GM18870 (cell line): Measurements from ENCODE around the gene FTO.

Experiments used
- ATAC-seq: cut with Tn5 transposase; IDR thresholded peaks from one replicate; pipeline ENCODE4 v1.9.1; 2021; ENCODE audit warnings: moderate library complexity; ENCODE audit not compliant: unreplicated experiment

Gene FTO

DNA sequence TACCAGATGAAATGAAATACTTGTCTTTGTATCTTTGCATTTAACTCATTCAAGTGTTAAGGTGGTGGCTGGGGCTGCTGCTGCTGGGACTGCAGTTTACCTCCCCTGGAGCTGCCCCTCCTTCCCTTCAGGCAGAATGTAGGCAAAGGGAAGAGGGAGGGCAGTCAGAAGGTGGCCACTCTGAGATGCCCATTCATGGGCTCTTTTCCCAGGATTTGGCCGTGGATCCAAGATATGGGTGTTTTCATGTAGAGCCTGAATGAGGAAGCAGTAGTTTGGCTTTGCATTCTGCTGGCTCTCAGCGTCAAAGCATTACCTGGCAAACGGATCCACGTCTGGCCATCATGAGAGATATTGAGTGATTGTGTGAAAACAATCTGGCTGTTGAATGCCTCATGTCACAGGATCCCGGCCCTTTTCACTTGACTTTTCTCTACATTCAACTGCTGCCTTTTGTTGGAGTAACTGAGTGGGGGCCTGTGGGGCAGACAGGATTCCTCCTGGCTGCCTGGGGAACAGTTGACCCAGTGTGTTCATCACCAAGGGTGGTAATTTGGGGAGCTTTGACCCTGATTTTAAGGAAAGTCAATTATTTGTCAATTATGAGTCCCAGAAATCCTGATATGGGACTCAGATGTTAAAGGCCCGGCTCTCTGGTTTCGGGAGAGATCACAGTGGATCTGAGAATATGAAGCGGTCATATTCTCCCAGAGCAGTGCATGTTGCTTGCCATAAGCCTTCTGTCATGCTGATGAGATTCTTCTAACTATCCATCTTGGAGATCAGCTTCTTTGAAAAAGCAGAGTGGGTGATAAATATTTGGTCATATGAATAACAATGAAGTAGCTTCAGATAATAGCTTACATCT lies 345.9 kb downstream of the FTO start:
- no peak for ATAC-seq

DNA sequence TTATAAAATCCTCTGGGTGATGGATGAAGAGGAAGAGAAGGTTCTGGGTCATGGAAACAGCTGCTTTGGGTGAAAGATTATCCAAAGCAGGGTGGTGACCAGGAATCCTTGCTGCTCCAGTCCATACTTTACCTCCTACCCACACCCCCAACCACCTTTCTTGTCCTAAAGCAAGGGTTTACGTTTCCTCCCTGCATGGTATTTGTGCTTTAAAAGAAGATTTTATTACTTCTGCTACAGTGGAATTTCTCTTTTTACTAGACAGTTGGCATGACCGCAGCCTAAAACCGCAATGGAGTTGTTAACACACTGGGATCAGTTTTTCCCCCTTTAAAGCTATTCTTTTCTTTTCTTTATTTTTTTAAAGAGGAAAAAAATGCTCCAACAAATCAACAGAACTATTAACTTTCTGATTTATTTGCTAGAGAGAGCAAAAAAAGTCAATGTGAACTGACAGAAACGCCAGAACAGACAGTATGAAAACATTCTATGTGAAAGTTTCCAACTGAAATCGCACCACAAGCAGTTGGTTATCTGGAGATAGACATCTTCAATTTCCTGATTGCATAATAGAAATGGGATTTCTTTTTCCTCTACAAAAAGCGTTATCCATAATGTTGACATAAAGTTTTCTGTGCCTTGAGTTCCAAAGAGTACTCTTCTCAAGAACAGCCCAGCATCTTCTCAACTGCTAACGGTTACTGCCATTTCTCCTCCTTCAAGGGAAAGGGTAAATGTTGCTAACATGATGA lies 346.7 kb downstream of the FTO start:
- ATAC-seq: no peak

- no peak for ATAC-seq
Measured at GRCh38 chr16:54051821-54052220, 347.9 kb downstream of the FTO start.

- ATAC-seq: no peak
Measured at GRCh38 chr16:54052271-54052670, 348.3 kb downstream of the FTO start.

DNA sequence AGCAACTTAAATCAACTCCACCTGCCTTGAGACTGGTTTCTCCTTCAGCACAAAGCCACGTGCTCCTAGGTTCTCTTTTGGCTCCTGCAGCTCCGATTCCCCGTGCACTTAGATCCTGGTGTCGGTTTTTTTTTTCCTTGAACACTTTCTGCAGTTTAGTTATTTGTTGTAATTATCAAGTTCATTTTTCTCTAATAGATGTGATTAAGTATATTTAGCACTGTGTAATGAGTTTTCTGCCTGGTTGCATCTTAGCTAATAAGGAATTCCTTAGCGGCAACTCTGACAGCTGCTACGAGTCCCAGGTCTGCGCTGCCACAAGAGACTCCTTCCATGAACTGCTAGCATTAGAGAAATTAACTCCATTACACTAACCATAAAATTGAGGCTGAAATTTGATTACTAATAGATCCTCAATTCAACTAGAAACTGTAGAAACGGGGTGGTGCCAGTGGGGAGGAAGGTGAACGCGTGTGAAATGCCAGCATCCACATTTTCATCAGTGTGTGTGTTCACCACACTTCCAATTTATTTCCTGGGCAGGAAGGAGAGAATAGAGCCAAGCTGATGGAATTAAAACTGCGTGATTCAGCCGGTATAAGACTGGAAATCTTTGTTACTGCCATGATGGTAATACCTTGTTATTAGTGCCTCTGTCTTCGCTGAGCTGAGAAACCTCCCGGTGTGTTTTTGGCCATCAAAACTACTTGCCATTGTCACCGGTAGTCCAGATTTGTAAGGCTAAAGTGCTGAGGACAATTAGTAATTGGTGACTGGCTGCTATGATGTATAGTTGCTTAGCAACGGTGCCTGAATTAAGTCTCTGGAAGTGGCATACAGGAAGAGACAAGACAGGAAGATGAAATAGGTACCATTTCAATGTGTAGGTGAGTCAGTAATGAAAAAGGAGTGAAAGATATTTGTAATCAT lies 350.2 kb downstream of the FTO start:
- no peak for ATAC-seq

GRCh38 chr16:54055191-54055590 lies 351.2 kb downstream of the FTO start:
- ATAC-seq: no peak

GRCh38 chr16:54055864-54056263 lies 351.9 kb downstream of the FTO start:
- no peak for ATAC-seq

DNA sequence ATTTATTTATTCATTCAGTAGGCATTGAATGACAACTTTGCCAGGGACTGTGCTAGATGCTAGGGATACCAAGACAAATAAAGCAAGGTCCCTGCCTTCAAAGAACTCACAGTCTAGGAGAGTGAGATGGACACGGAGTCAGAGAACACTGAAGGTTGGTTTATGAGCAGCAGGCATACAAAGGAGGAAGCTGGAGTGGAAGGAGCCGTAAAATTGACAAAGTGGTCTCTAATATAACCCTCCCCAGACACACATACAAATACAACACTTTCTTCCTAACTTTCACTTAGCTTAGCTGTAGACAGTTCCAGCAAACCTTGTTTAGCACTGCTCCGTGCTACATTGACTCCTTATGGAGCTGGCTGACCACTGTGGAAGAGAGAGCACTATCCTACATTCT lies 353.0 kb downstream of the FTO start:
- no peak for ATAC-seq

DNA sequence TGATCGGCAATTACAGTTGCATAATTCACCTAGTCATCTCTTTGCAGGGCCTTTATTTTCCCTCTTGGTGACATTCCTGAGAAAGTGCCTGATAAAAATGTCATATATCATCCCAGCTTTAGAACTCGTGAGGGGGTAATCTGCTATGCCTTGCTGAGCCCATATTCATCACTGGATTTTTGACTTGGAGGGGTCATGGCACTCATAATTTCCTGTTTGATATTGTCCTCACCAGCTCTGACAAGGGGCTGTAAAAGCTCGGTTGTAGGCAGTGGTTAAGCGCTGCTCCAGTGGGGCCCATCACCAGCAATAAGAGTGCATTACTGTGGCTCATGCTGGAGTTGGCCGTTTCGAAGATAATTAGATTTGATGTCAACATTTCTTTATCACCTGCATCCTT lies 355.4 kb downstream of the FTO start:
- ATAC-seq: no peak

DNA sequence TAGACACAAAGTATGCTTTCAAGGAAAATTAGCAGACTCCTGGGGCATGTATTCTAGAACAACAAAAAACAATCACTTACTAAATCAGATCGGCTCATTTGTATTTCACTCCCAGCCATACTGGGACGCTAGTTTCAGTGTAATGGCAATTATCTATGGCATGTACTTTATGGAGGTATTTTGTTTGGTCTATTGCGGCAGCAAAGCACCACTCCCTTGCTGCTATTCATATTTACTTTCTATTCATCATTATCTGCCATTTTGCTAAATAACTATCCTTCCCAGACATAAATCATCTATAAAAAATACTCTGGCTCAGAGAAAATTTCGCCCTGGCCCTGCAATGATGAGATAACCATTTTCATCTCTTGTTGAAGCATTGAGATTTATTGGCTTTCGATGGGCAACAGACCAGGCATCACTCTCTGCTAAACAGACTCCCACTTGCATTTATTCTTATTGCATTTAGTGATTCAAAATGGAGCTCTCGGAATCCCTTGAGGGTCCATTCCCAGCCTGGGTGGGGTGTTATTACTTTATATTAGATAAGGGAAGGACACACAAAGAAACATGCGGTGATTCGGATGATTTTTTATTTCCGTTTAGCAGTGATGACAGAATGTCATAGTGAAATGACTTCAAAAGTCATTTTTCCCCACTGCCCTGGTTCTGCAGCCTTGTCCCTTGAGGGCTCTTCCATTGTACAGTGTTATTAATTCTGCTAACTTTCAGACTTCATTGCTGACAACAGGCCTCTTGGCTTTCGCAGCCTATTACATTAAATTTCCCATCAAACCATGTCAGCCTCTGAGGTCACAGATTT lies 356.9 kb downstream of the FTO start:
- ATAC-seq: no peak

DNA sequence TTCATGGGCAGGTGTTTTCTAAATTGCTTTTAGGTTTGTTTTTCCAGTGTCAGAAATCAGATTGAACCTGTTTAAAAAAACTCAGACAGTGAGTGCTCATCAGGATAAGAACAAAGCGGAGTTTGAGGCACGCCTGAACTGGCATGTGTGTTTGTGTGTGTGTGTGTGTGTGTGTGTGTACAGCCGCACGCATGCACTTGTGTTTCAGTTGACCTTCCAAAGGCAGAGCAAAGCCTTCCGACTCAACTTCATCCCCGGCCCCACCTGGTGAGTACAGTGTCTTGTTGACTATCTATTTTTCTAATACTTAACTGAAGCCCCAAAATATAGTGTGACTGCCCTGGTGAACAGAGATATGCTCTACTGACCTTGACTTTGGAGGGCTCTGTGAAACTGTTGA lies 357.5 kb downstream of the FTO start:
- no peak for ATAC-seq

- no peak for ATAC-seq
Measured at GRCh38 chr16:54062361-54063278, 358.7 kb downstream of the FTO start.

DNA sequence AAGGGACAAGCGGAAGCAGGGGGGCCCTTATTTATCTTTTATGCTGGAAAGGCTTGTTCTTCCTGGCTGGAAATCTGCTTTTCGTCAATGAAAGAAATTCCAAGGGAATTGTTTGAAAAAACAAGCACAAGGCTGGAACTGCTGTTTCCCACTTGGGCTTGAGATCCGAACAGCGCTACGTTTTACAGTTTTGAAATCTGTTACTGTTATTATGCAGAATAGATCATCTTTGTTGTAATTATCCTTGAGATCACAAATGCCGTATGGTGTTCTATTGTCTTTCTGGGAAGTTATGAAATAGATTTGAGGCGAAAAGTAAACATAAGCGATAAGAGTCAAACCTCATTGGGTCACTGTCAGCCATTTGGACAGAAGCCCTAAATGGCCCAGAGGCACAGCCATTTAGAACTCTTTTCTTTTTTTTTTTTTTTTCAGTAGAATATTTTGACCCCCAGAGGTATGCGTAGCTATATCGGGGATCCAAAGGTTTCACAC lies 359.4 kb downstream of the FTO start:
- ATAC-seq: no peak

- ATAC-seq: no peak
Measured at GRCh38 chr16:54066451-54067105, 362.6 kb downstream of the FTO start.

DNA sequence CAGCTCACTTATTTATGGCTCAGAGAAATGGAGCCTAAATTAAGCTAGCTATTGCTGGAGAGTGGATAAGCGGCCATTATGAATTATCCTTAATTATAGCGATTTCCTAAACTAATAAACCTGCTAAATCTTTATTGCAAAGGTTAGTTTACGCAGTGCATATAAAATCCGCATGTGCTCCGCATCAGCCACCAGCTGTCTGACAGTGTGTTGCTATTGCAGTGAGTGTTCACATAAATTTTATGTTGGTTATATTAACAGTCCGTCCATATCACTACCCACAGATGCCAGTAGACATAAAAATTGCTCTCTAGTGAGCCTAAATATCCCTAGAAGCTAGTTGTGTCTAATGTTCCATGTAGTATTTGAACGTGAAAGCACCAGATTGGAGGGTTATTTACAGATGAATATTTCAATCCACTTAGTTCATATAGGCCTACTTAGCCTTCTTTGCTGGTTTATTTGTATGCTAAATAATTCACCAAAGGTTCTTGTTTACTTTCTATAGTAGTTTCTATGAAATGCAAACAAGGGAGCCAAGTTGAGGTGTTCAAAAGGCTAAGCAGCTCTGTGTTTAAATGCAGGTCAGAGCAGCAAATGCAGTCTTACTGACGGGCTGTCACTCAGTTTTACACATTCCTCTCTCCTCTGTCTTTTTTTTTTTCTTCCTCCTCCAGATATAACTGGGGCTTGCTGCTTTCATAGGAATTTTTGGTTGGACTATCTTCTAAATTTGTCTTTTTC lies 363.5 kb downstream of the FTO start:
- ATAC-seq: no peak

DNA sequence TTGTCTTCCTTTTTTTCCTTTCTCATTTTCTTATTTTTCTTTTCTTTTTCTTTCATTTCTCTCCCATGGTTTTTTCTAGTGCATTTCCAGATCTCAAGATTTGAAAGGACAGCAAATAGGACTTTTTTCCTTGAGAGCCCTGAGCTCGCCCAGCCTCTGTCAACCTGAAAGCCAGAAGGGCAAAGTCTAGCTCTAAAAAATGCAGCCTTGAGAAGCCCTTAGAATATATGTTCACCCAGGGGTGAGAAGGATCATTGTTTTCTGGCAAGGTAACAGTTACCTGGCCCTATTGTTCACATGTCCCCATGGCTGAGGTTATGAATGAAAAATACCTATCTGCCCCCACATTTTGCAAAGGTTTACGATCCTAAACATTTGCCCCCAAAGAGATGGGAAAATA lies 364.3 kb downstream of the FTO start:
- no peak for ATAC-seq

DNA sequence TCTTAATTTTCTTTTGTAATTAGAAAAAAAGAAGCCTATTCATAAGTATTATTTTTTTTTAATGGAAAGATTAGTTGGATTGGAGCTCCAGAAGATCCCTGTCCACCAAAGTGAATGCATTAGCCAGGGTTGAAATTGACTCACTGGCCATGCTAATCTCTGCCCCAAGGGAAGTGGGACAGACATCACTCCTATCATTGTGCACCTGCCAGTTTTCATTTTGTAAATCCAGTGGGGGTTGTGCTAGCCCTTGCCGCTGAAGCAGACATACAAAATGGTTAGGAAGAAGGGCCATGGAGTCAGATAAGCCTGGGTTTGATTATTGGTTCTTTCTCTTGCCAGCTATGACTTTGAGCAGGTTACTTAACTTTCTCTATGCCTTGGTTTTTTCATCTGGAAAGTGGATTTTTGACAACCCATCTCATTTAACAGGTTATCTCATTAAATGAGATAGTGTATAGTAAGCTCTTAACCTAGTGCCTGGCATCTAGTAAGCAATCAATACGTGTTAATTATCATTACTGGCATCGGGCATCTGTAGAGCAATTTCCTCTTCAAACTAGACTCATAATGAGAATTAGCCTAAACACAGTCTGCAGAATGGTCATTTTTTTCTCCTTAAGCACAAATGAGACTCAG lies 365.8 kb downstream of the FTO start:
- ATAC-seq: no peak
